Endothelial cell of umbilical vein (primary cell): ENCODE measurements around the gene COX5A.

Experiments used
- EZH2 ChIP-seq: IDR thresholded peaks from 2 replicates; pipeline ENCODE4 v1.6.1; 2012; ENCODE audit warnings: borderline replicate concordance, low read depth, mild to moderate bottlenecking, moderate library complexity, low read length, inconsistent platforms; ENCODE audit not compliant: severe bottlenecking
- JUN ChIP-seq: IDR thresholded peaks from 2 replicates; pipeline ENCODE4 v1.6.1; 2011; ENCODE audit warnings: borderline replicate concordance, low read depth; ENCODE audit not compliant: insufficient read length, insufficient read depth
- MYC ChIP-seq: IDR thresholded peaks from one replicate; pipeline ENCODE4 v1.6.1; 2011; ENCODE audit warnings: mild to moderate bottlenecking, low read depth, low read length
- POLR2A ChIP-seq: IDR thresholded peaks from 2 replicates; pipeline ENCODE4 v1.6.1; 2012; ENCODE audit warnings: low read depth, mild to moderate bottlenecking, control low read depth, low read length
- POLR2AphosphoS5 ChIP-seq: IDR thresholded peaks from 2 replicates; pipeline ENCODE4 v1.6.1; 2012; ENCODE audit warnings: low read depth, mild to moderate bottlenecking, control low read depth, low read length, moderate library complexity; ENCODE audit not compliant: insufficient read depth
- TF ChIP-seq, protein P1 (sequence below), 2 donors: IDR thresholded peaks; 1 replicate in 1 of 2; 2 replicates in 1 of 2; pipeline ENCODE4 v1.5.1; 2011; ENCODE audit warnings: low read length in 2 of 2, mild to moderate bottlenecking in 2 of 2, moderate library complexity in 2 of 2, control low read depth in 1 of 2, inconsistent platforms in 1 of 2, low read depth in 1 of 2; ENCODE audit not compliant: insufficient read depth in 1 of 2; ENCODE audit errors: extremely low read depth in 1 of 2
- TF ChIP-seq, protein P2 (sequence below): IDR thresholded peaks from 2 replicates; pipeline ENCODE4 v1.6.1; 2011; ENCODE audit not compliant: insufficient read depth, insufficient read length

DNA sequence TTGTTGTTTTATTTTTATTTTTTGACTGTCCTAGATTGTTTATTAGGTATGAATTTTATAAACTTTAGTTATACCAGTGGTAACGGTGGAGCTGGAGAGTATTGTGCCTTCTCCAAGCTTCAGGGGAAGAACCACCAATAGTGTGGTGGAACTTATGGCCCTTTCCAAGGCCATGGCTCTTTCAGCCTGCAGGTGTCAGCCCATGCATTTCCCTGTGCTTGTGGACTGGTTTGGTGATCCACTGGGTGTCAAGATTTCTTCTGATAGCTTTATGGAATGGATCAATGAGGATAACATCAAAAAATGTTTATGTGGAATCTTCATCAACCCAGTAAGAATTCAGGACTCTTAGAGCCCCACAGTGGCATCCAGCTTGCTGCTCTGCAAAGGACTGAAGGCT lies 38.3 kb upstream of the COX5A start:
- TF ChIP-seq POLR2AphosphoS5 (no peak), POLR2A (no peak), EZH2 (no peak), MYC (no peak), JUN (no peak)
- TF ChIP-seq, protein P1, sequence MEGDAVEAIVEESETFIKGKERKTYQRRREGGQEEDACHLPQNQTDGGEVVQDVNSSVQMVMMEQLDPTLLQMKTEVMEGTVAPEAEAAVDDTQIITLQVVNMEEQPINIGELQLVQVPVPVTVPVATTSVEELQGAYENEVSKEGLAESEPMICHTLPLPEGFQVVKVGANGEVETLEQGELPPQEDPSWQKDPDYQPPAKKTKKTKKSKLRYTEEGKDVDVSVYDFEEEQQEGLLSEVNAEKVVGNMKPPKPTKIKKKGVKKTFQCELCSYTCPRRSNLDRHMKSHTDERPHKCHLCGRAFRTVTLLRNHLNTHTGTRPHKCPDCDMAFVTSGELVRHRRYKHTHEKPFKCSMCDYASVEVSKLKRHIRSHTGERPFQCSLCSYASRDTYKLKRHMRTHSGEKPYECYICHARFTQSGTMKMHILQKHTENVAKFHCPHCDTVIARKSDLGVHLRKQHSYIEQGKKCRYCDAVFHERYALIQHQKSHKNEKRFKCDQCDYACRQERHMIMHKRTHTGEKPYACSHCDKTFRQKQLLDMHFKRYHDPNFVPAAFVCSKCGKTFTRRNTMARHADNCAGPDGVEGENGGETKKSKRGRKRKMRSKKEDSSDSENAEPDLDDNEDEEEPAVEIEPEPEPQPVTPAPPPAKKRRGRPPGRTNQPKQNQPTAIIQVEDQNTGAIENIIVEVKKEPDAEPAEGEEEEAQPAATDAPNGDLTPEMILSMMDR (IDR thresholded peaks at IDR 0.05; ENCODE audit: extremely low read depth in 1 of 2, insufficient read depth in 1 of 2, low read depth in 1 of 2, low read length in 2 of 2): no peak
- TF ChIP-seq, protein P2, sequence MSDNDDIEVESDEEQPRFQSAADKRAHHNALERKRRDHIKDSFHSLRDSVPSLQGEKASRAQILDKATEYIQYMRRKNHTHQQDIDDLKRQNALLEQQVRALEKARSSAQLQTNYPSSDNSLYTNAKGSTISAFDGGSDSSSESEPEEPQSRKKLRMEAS: no peak
